ENCODE results near the gene RRP1.

DNA sequence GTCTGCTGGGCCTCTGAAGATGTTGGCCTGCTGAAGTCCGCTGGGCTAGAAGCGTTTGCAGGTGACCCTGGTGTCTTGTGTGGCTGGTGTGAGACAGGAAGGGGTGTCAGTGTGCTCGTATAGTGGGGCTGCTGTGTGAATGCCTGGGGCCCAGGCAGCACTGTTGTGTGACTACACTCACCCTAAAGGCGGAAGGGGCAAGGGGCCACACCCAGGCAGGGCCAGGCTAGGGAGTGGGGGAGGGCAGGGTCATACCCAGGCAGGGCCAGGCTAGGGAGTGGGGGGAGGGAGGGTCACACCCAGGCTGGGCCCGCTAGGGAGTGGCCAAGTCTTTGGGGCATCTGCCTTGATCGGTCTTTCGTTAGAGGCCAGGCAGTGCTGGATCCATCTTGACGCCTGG is 45.4 kb upstream of the RRP1 start:
- TF ChIP-seq, protein P1, sequence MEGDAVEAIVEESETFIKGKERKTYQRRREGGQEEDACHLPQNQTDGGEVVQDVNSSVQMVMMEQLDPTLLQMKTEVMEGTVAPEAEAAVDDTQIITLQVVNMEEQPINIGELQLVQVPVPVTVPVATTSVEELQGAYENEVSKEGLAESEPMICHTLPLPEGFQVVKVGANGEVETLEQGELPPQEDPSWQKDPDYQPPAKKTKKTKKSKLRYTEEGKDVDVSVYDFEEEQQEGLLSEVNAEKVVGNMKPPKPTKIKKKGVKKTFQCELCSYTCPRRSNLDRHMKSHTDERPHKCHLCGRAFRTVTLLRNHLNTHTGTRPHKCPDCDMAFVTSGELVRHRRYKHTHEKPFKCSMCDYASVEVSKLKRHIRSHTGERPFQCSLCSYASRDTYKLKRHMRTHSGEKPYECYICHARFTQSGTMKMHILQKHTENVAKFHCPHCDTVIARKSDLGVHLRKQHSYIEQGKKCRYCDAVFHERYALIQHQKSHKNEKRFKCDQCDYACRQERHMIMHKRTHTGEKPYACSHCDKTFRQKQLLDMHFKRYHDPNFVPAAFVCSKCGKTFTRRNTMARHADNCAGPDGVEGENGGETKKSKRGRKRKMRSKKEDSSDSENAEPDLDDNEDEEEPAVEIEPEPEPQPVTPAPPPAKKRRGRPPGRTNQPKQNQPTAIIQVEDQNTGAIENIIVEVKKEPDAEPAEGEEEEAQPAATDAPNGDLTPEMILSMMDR (IDR thresholded peaks at IDR 0.05): no peak
- no peak for TF ChIP-seq ZFX (IDR thresholded peaks at IDR 0.05; ENCODE audit: borderline replicate concordance)

All from 22Rv1 (cell line).